Kidney epithelial cell (primary cell): ENCODE measurements around the gene FZD8. TPM values are rescaled to one million over a fixed set of nuclear protein-coding genes. Genes with fewer than 3 reads are reported as not detected.
A peak's percentile ranks its signal among the peaks of the same experiment; 100 is the strongest.

Source experiments
- DNase-seq: peaks from one replicate; pipeline ENCODE4 v3.0.0-alpha.2; 2010; ENCODE audit warnings: low read depth
- H3K27me3 ChIP-seq: 2 replicates; pipeline ENCODE4 v1.6.0; 2011; ENCODE audit warnings: low read length; ENCODE audit not compliant: control insufficient read depth, insufficient read depth
- H3K36me3 ChIP-seq: 2 replicates; pipeline ENCODE4 v1.5.1; 2011; ENCODE audit warnings: low read length; ENCODE audit not compliant: control insufficient read depth, insufficient read depth
- H3K4me3 ChIP-seq: 2 replicates; pipeline ENCODE4 v1.5.1; 2011; ENCODE audit warnings: low read depth, mild to moderate bottlenecking, control low read depth, low read length
- total RNA-seq: library from RNA; depleted of rRNA; stranded (reverse); fragments of >200 nt; gene quantifications from 2 replicates; pipeline ENCODE4 v1.2.3, GENCODE V29; 2015
- TF ChIP-seq, protein P1 (sequence below): IDR thresholded peaks from 2 replicates; pipeline ENCODE4 v1.5.1; 2011; ENCODE audit warnings: mild to moderate bottlenecking, moderate library complexity, low read length, control low read depth, inconsistent platforms; ENCODE audit not compliant: insufficient read depth, poor library complexity, severe bottlenecking

The FZD8 gene
- total RNA-seq, 1 donor from 2014 or later, result 12.7 TPM

GRCh38 chr10:35614312-35614711, 27.8 kb downstream of the FZD8 start:
- TF ChIP-seq, protein P1, sequence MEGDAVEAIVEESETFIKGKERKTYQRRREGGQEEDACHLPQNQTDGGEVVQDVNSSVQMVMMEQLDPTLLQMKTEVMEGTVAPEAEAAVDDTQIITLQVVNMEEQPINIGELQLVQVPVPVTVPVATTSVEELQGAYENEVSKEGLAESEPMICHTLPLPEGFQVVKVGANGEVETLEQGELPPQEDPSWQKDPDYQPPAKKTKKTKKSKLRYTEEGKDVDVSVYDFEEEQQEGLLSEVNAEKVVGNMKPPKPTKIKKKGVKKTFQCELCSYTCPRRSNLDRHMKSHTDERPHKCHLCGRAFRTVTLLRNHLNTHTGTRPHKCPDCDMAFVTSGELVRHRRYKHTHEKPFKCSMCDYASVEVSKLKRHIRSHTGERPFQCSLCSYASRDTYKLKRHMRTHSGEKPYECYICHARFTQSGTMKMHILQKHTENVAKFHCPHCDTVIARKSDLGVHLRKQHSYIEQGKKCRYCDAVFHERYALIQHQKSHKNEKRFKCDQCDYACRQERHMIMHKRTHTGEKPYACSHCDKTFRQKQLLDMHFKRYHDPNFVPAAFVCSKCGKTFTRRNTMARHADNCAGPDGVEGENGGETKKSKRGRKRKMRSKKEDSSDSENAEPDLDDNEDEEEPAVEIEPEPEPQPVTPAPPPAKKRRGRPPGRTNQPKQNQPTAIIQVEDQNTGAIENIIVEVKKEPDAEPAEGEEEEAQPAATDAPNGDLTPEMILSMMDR, result no peak
- no peak for DNase-seq
- Histone ChIP-seq H3K36me3 (no peaks in the 10 kb centered on the region), H3K4me3 (no peak overlapping the region), H3K27me3 (peaks cover 11% of the 10 kb centered on the region)

- H3K36me3 ChIP-seq, result no peaks in the 10 kb centered on the region
- no peak overlapping the region for H3K4me3 ChIP-seq
- TF ChIP-seq, protein P1, result peak; percentile 36
- peaks cover 11% of the 10 kb centered on the region for H3K27me3 ChIP-seq
- DNase-seq, result no peak
These were observed 28.4 kb downstream of the FZD8 start for GRCh38 chr10:35613597-35614226.

GRCh38 chr10:35613107-35613440, 29.0 kb downstream of the FZD8 start:
- TF ChIP-seq, protein P1, result no peak
- no peak for DNase-seq
- Histone ChIP-seq H3K27me3 (peaks cover 15% of the 10 kb centered on the region), H3K4me3 (no peak overlapping the region), H3K36me3 (no peaks in the 10 kb centered on the region)

- H3K27me3 ChIP-seq, result peaks cover 21% of the 10 kb centered on the region
- TF ChIP-seq, protein P1, result no peak
- H3K4me3 ChIP-seq, result no peak overlapping the region
- DNase-seq, result no peak
- no peaks in the 10 kb centered on the region for H3K36me3 ChIP-seq
These were observed 29.6 kb downstream of the FZD8 start for GRCh38 chr10:35612385-35613106.

- Histone ChIP-seq H3K27me3 (peaks cover 25% of the 10 kb centered on the region), H3K36me3 (no peaks in the 10 kb centered on the region), H3K4me3 (no peak overlapping the region)
- TF ChIP-seq, protein P1, result no peak
- no peak for DNase-seq
These were observed 30.3 kb downstream of the FZD8 start for GRCh38 chr10:35611750-35612149.

GRCh38 chr10:35608328-35608672, 33.8 kb downstream of the FZD8 start:
- DNase-seq, result no peak
- TF ChIP-seq, protein P1, result no peak
- Histone ChIP-seq H3K36me3 (no peaks in the 10 kb centered on the region), H3K27me3 (peaks cover 19% of the 10 kb centered on the region), H3K4me3 (peak overlapping the region; percentile 48)
